GM18519 (cell line): ENCODE results near the gene FAM171A1.
"Not testable (repeated sequence)": the region's sequence is repeated elsewhere in the genome, so short reads cannot be mapped to it uniquely, and the experiment has no call there.

Experiments
- ATAC-seq: cut with Tn5 transposase; IDR thresholded peaks from one replicate; pipeline ENCODE4 v1.9.1; 2021; ENCODE audit warnings: mild to moderate bottlenecking, moderate library complexity; ENCODE audit not compliant: unreplicated experiment, low FRiP score

FAM171A1 gene

GRCh38 chr10:15346440-15347141, 24.5 kb downstream of the FAM171A1 start:
- no peak for ATAC-seq

GRCh38 chr10:15345450-15345849, 25.6 kb downstream of the FAM171A1 start:
- ATAC-seq = no peak

- ATAC-seq = no peak
Measured at GRCh38 chr10:15344876-15345285, 26.2 kb downstream of the FAM171A1 start.

- ATAC-seq = no peak
Measured at GRCh38 chr10:15344256-15344875, 26.7 kb downstream of the FAM171A1 start.

- ATAC-seq = no peak
Measured at GRCh38 chr10:15342970-15343369, 28.1 kb downstream of the FAM171A1 start.

- no peak for ATAC-seq
Measured at GRCh38 chr10:15341502-15342128, 29.5 kb downstream of the FAM171A1 start.

GRCh38 chr10:15339892-15340291, 31.2 kb downstream of the FAM171A1 start:
- ATAC-seq = no peak

- ATAC-seq = not testable (repeated sequence)
Measured at GRCh38 chr10:15337441-15337923, 33.6 kb downstream of the FAM171A1 start.

GRCh38 chr10:15336211-15336610, 34.9 kb downstream of the FAM171A1 start:
- no peak for ATAC-seq

- no peak for ATAC-seq
Measured at GRCh38 chr10:15335508-15335907, 35.6 kb downstream of the FAM171A1 start.

GRCh38 chr10:15334650-15335323, 36.3 kb downstream of the FAM171A1 start:
- no peak for ATAC-seq

- no peak for ATAC-seq
Measured at GRCh38 chr10:15333909-15334649, 37.0 kb downstream of the FAM171A1 start.

- ATAC-seq = not testable (repeated sequence)
Measured at GRCh38 chr10:15333181-15333580, 37.9 kb downstream of the FAM171A1 start.

GRCh38 chr10:15331461-15331860, 39.6 kb downstream of the FAM171A1 start:
- no peak for ATAC-seq

GRCh38 chr10:15329437-15329836, 41.7 kb downstream of the FAM171A1 start:
- ATAC-seq = no peak

GRCh38 chr10:15325944-15326284, 45.2 kb downstream of the FAM171A1 start:
- ATAC-seq = no peak

- no peak for ATAC-seq
Measured at GRCh38 chr10:15325243-15325943, 45.7 kb downstream of the FAM171A1 start.

- no peak for ATAC-seq
Measured at GRCh38 chr10:15324611-15325010, 46.5 kb downstream of the FAM171A1 start.

GRCh38 chr10:15324113-15324512, 47.0 kb downstream of the FAM171A1 start:
- ATAC-seq = no peak

- no peak for ATAC-seq
Measured at GRCh38 chr10:15322356-15322755, 48.7 kb downstream of the FAM171A1 start.
